ENCODE results near the gene RUSC2.
"Not testable (repeated sequence)": the region's sequence is repeated elsewhere in the genome, so short reads cannot be mapped to it uniquely, and the experiment has no call there.

The RUSC2 gene

GRCh38 chr9:35484406-35484805, 5.5 kb upstream of the RUSC2 start:
- no peaks in the 10 kb centered on the region for H3K36me3 Mint-ChIP-seq
- H3K4me1 Mint-ChIP-seq: peaks cover 5% of the 10 kb centered on the region

DNA sequence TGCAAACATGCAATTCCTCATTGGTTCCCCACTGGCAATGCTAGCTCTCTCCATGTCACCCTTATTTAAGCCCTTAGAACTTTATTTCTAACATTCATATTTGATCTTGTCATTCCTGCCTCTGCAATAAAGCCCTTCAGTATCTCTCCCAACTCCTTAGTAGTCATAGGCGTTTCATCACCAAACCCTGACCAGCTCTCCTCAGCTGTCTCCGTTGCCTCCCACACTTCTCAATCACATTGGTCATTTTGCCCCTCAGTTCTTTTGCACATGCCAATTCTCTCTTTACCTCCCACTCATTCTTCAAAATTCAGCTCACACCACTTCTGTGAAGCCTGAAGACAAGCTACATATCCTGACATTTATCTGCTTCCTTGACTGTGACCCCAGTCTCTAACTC, 2.8 kb upstream of the RUSC2 start:
- H3K27ac Mint-ChIP-seq: no peak overlapping the region
- no peaks in the 10 kb centered on the region for H3K9me3 Mint-ChIP-seq
- H3K36me3 Mint-ChIP-seq: no peaks in the 10 kb centered on the region
- peaks cover 2% of the 10 kb centered on the region for H3K27me3 Mint-ChIP-seq
- no peak overlapping the region for H3K4me3 Mint-ChIP-seq
- H3K4me1 Mint-ChIP-seq: peaks cover 24% of the 10 kb centered on the region

More at GRCh38 chr9:35484406-35484805, 5.5 kb upstream of the RUSC2 start:
- Mint-ChIP-seq H3K9me3 (no peaks in the 10 kb centered on the region), H3K27ac (no peak overlapping the region), H3K4me3 (no peak overlapping the region), H3K27me3 (peaks cover 2% of the 10 kb centered on the region)

GRCh38 chr9:35488021-35488420, 1.9 kb upstream of the RUSC2 start:
- Mint-ChIP-seq H3K27me3 (peaks cover 2% of the 10 kb centered on the region), H3K4me3 (peak overlapping the region; percentile 21), H3K4me1 (peaks cover 27% of the 10 kb centered on the region), H3K27ac (no peak overlapping the region), H3K36me3 (no peaks in the 10 kb centered on the region), H3K9me3 (no peaks in the 10 kb centered on the region)

GRCh38 chr9:35488566-35489312, 1.2 kb upstream of the RUSC2 start:
- Mint-ChIP-seq H3K4me3 (peak overlapping the region; percentile 57), H3K9me3 (no peaks in the 10 kb centered on the region), H3K36me3 (no peaks in the 10 kb centered on the region), H3K27me3 (peaks cover 2% of the 10 kb centered on the region), H3K27ac (no peak overlapping the region), H3K4me1 (peaks cover 27% of the 10 kb centered on the region)

GRCh38 chr9:35490155-35490909, 421 bp downstream of the RUSC2 start:
- H3K36me3 Mint-ChIP-seq: no peaks in the 10 kb centered on the region
- peak overlapping the region; percentile 79 for H3K27ac Mint-ChIP-seq
- H3K4me3 Mint-ChIP-seq: peak overlapping the region; percentile 87
- H3K27me3 Mint-ChIP-seq: peaks cover 2% of the 10 kb centered on the region
- no peaks in the 10 kb centered on the region for H3K9me3 Mint-ChIP-seq
- H3K4me1 Mint-ChIP-seq: peaks cover 30% of the 10 kb centered on the region

GRCh38 chr9:35490910-35491465, 1.1 kb downstream of the RUSC2 start:
- H3K27ac Mint-ChIP-seq: no peak overlapping the region
- peak overlapping the region; percentile 87 for H3K4me3 Mint-ChIP-seq
- no peaks in the 10 kb centered on the region for H3K36me3 Mint-ChIP-seq
- no peaks in the 10 kb centered on the region for H3K9me3 Mint-ChIP-seq
- H3K27me3 Mint-ChIP-seq: peaks cover 2% of the 10 kb centered on the region
- peaks cover 37% of the 10 kb centered on the region for H3K4me1 Mint-ChIP-seq

DNA sequence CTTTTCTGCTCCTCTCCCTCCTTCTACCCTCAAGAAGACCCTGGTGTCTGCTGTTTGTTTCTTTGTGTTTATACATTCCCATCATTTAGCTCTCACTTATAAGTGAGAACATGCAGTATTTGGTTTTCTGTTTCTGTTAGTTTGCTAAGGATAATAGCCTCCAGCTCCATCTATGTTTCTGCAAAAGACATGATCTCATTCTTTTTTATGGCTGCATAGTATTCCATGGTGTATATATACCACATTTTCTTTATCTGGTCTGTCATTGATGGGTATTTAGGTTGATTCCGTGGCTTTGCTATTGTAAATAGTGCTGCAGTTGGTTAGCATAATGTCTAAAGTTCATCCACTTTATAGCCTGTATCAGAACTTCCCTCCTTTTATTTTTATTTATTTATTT, 3.2 kb downstream of the RUSC2 start:
- H3K36me3 Mint-ChIP-seq, H3K9me3 Mint-ChIP-seq, H3K4me3 Mint-ChIP-seq, H3K27me3 Mint-ChIP-seq, H3K27ac Mint-ChIP-seq: not testable (repeated sequence)
- peaks cover 43% of the 10 kb centered on the region for H3K4me1 Mint-ChIP-seq

DNA sequence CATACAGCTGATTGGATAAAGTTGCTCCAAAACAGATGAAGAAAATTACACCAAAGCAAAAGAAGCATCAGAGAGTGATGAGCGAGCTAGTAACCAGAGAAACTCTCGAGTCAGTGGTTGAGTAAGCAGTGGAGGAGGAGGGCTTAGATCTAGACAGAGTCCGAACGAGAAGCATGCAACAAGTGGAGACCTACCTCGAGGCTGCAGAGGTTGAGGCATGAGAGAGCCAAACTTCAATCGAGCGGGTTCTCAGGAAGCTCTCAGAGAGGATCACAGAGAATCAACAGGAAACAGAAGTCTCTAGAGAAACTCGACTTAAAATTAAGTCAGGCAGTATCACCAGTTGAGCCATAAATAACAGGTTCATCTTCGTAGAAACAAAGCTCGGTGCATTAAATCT, 6.1 kb downstream of the RUSC2 start:
- H3K27me3 Mint-ChIP-seq: no peaks in the 10 kb centered on the region
- peak overlapping the region; percentile 16 for H3K4me3 Mint-ChIP-seq
- H3K27ac Mint-ChIP-seq: no peak overlapping the region
- peaks cover 32% of the 10 kb centered on the region for H3K4me1 Mint-ChIP-seq
- H3K9me3 Mint-ChIP-seq: no peaks in the 10 kb centered on the region
- H3K36me3 Mint-ChIP-seq: no peaks in the 10 kb centered on the region

GRCh38 chr9:35498245-35498644, 8.3 kb downstream of the RUSC2 start:
- not testable (repeated sequence) for H3K36me3 Mint-ChIP-seq, H3K4me3 Mint-ChIP-seq, H3K27ac Mint-ChIP-seq, H3K9me3 Mint-ChIP-seq, H3K27me3 Mint-ChIP-seq
- H3K4me1 Mint-ChIP-seq: peaks cover 20% of the 10 kb centered on the region

DNA sequence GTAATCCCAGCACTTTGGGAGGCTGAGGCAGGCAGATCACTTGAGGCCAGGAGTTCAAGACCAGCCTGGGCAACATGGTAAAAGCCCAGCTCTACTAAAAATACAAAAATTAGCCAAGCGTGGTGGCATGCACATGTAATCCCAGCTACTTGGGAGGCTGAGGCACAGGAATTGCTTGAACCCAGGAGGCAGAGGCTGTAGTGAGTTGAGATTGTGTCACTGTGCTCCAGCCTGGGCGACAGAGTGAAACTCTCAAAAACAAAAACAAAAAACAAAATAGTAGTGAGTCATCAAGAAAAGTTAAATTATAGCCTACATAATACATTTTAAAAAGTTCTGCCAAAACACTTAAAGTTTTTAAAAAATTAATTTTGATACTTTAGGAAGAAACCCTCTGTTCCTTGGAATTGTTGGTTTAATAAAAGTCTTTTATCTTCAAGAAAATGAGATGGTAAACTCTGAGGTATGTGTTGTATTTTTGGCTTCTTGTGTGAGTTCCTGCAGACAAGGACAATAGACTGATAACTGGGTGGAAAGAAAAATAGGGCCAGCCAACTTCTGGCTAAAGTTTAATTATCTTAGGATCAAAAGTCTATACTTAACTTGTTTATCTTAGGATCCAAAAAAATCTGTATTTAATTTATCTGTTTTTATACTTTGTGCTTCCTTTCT, 9.3 kb downstream of the RUSC2 start:
- Mint-ChIP-seq H3K4me3 (no peak overlapping the region), H3K27me3 (no peaks in the 10 kb centered on the region), H3K9me3 (no peaks in the 10 kb centered on the region), H3K4me1 (peaks cover 20% of the 10 kb centered on the region), H3K36me3 (no peaks in the 10 kb centered on the region), H3K27ac (no peak overlapping the region)

GRCh38 chr9:35499701-35500030, 9.8 kb downstream of the RUSC2 start:
- Mint-ChIP-seq H3K27me3 (no peaks in the 10 kb centered on the region), H3K36me3 (no peaks in the 10 kb centered on the region), H3K27ac (no peak overlapping the region), H3K9me3 (no peaks in the 10 kb centered on the region), H3K4me1 (peaks cover 20% of the 10 kb centered on the region), H3K4me3 (no peak overlapping the region)

DNA sequence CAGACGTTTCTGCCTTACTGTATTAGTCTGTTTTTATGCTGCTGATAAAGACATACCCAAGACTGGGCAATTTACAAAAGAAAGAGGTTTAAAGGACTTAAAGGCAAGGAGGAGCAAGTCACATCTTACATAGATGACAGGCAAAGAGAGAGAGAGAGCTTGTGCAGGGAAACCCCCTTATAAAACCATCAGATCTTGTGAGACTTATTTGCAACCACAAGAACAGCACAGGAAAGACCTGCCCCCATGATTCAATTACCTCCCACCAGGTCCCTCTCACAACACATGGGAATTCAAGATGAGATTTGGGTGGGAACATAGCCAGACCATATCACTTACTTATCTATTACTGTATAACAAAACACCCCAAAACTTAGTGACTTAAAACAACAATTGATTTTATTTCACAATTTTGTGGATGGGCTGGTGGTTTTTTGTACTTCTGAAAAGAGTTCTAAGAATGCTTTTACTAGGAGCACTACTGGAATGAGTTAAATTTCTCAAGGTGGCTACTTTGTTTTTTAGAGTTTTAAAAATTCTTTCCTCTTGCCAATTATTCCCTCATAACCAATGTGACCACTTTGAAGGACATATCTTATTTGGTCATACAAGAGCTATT, 10.3 kb downstream of the RUSC2 start:
- Mint-ChIP-seq H3K4me1 (peaks cover 18% of the 10 kb centered on the region), H3K9me3 (no peaks in the 10 kb centered on the region), H3K27ac (no peak overlapping the region), H3K4me3 (no peak overlapping the region), H3K36me3 (no peaks in the 10 kb centered on the region), H3K27me3 (no peaks in the 10 kb centered on the region)

DNA sequence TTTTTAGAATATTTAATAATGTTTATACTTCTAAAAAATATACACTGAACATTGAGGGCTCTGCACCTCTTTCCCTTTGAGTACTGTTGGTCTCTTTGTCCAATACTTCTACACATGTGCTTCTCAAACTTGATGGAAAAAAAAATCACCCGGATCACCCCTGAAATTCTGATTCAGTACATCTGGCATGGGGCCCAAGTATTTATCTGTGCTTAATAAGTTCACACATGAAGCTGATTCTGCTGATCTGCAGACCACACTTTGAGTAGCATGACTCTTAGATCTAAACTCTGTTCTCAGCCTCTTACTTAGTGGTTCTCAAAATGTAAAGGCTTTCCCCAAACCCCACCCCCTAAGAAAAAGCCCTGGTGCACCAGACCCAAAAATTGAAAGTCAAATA, 12.0 kb downstream of the RUSC2 start:
- Mint-ChIP-seq H3K4me1 (peaks cover 4% of the 10 kb centered on the region), H3K27ac (no peak overlapping the region), H3K27me3 (no peaks in the 10 kb centered on the region), H3K4me3 (no peak overlapping the region), H3K9me3 (no peaks in the 10 kb centered on the region), H3K36me3 (no peaks in the 10 kb centered on the region)

- no peaks in the 10 kb centered on the region for H3K4me1 Mint-ChIP-seq
- no peak overlapping the region for H3K4me3 Mint-ChIP-seq
- no peaks in the 10 kb centered on the region for H3K36me3 Mint-ChIP-seq
- no peak overlapping the region for H3K27ac Mint-ChIP-seq
- no peaks in the 10 kb centered on the region for H3K27me3 Mint-ChIP-seq
- H3K9me3 Mint-ChIP-seq: no peaks in the 10 kb centered on the region
These were observed 16.4 kb downstream of the RUSC2 start for GRCh38 chr9:35506359-35506758.

DNA sequence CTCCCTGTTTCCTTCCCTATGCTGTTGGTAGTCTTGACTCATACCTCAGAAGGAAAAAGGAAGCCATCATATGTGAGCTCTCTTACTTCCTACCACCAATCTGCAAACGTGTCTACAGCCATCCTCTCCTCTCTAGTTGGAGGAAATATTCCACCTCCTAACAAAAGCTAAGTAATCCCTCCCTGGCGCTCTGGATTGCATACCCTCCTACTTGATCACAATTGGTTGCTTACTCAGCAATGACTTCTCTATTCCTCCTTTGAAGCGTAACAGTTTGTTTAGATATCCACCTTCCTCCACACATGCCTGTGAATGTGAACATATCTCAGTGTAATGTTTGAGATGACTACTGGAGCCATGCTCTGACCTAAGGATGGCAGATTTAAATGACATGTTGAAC, 18.2 kb downstream of the RUSC2 start:
- no peaks in the 10 kb centered on the region for H3K27me3 Mint-ChIP-seq
- H3K36me3 Mint-ChIP-seq: no peaks in the 10 kb centered on the region
- no peaks in the 10 kb centered on the region for H3K9me3 Mint-ChIP-seq
- no peak overlapping the region for H3K27ac Mint-ChIP-seq
- H3K4me3 Mint-ChIP-seq: no peak overlapping the region
- no peaks in the 10 kb centered on the region for H3K4me1 Mint-ChIP-seq

- Mint-ChIP-seq H3K4me3 (no peak overlapping the region), H3K4me1 (no peaks in the 10 kb centered on the region), H3K9me3 (no peaks in the 10 kb centered on the region), H3K27ac (no peak overlapping the region), H3K36me3 (no peaks in the 10 kb centered on the region), H3K27me3 (no peaks in the 10 kb centered on the region)
These were observed 20.5 kb downstream of the RUSC2 start for GRCh38 chr9:35510383-35510753.

All from activated naive CD4-positive, alpha-beta T cell treated with anti-CD3 and anti-CD28 coated beads, Interleukin-2, amount 50 U/mL, for 24 hours (primary cell).